Activated naive CD4-positive, alpha-beta T cell treated with Interleukin-2 at 50 U/mL for 16 hours (primary cell): ENCODE results near the gene NCAM2.

Experiments used
- DNase-seq: peaks from one replicate; pipeline ENCODE4 v3.0.0-alpha.2; 2020

The NCAM2 gene

DNA sequence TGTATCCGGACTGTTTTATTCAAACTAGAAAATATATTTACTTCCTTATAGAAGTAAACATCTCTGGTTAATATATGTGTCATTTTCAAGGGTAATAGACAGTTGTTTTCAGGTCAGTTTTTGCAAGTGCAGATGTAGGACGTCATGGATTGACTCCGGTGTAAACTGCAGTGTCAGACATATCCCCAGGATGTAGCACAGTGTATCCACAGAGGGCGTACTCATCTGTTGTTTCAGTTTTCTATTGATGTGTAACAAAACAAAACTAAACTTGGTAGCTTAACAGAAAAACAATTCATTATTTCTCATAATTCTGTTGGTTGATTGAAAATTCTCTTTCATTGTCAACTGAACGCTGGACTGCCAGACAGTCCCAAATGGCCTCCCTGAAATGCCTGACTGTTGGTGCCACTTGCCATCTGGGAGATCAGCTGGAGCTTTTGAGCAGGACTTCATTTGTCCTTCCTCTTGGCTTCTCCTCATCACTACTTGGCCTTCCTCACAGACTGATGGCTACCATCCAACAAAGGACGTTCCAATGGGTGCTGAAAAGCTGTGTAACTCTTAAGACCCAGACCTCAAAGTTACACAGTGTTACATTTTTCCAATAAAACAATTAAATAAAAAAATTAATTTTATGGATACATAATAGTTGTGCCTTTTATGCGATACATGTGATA is 181.6 kb downstream of the NCAM2 start:
- DNase-seq, result no peak

DNA sequence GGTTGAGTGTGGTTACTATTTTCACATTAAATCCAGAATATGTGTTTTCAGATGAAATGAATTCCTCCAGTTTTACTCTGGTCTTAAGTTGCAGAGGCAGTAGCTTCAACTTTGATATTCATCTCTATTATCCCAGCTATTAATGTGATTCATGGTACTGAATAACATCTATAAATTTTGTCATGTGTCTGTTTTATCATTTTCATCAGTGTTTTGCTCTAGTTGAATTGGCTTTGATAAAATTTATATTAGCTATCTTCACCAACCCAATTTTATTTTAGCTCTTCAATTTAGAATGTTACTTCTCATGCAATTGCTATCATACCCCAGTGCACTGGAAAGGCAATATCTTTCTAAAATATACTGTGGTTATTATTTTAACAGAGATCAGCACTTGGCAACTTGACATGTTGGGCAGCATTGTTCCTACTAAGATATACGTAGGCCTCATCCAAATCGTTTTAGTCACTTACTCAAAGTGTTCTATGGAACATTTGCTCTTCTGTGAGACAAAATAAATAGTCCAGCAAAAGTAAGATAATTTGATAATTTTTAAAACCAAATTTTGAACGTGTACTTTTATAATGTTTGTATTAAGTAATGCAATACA is 184.3 kb downstream of the NCAM2 start:
- DNase-seq, result no peak

DNA sequence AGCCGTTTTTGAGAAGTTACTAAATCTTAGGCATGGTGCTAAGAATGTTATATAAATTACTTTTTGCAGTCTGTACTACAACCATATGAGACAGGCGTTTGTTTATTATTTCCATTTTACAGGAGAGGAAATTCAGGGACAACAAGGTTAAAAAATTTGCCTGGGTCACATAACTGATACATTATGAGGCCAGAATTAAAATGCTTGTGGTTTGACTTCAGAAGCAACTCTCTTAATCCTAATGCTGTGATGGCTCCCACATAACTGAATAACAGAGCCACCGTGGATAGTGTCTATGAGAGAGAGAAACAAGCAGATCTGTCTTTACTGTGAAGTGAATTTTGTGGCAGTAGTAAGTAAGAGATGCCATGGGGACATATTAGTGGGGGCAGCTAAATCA is 184.9 kb downstream of the NCAM2 start:
- no peak for DNase-seq

DNA sequence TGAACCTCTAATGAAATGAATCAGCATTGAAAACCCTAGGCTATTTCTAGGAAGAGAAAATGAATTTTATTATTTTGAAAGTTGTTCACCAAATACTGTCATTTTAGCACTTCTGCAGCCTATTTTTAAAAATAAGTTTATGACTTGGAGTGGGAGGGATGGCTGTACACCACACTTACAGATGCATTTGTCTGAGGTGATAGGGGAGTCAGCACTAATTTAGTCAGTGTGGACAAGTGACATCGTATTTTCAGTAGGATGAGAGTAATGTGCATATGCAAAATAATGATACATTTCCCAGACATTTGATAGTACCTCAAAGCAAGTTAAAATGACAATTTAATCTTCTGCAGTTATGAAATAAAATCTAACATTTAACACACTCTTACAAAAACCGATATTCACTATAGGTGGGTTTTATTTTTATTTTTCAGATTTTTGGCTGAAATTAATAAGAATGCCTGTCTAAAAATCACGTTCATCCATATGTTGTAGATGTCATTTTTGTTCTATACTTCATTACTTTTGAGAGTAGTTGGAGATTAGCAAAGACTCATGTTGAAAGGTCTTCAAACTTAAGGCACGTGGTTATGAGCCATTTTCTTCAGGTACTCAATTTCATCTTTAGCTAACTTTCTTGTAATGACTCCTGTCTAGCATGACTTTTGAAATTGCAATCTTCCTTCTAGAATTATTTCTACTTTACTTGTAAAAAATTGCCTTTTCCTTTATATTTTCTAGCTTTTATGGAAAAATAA is 186.7 kb downstream of the NCAM2 start:
- DNase-seq, result no peak

DNA sequence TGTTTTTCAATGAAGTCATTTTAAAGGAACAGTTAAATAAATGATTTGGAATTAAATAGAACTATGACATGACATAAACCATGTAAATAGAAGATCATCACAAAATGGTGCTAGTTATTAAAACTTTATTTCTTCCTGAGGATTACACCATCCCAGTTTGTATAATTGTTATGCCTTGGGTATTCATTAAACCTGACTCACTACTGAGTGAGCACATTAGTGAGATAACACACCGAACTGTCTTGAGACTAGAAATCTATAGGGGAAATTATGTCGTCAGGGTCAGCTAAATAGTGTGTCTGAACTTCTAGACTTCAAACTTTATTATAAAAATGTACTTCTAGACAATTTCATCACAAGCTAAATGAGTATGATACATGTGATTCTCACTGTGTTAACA is 189.4 kb downstream of the NCAM2 start:
- no peak for DNase-seq

DNA sequence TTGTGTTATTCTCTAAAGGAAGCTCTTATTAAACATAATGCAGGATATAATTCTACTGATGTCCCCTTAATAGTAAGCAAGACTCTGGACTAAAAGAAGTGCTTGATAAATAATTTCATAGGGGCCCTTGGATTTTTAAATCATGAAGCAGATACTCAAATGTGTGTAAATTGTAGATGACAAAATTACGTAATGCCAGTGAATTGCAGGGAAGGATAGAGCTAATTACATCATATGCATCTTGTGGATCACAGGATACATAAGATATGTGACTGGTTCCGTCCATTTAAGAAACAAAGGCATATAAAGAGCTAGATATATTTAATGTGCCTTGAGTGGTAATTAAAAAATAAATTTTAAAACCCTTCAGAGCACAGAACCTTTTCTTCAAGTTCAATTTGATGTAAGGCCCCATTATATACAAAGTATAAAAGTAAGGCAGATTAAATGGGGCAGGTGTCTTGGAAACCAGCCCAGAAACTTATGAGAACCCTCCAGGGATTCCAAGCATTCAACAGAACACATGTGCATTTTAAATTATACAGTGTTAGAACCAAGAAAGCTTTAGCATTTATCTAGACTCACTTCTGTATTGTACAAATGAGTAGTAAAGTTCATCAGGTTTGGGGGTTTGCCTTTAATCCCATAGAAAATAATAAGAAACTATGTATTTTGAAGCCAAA is 190.4 kb downstream of the NCAM2 start:
- no peak for DNase-seq

DNA sequence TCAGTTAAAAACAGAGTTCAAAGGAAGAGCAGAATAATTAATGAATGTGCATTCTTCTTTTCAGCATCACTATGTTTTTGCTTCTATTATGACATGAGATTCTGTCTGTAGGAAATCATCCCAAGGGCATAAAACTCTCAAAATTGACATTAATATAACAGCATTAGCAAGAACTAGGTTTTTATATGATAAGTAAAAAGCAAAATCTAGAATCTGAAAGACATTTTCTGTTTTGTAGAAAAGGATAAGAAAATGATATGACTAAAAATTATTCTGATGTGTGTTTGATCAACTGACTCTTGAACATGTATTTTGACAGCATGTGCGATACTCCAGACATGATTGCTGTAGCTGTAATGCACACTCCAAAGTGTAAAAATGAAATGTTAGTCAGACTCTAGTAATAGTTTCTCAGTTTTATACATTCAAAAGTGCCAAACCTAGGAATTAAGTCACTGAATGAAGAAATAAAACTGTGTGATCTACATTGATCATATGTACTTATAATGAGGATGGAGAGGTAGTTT is 197.3 kb downstream of the NCAM2 start:
- DNase-seq, result no peak

DNA sequence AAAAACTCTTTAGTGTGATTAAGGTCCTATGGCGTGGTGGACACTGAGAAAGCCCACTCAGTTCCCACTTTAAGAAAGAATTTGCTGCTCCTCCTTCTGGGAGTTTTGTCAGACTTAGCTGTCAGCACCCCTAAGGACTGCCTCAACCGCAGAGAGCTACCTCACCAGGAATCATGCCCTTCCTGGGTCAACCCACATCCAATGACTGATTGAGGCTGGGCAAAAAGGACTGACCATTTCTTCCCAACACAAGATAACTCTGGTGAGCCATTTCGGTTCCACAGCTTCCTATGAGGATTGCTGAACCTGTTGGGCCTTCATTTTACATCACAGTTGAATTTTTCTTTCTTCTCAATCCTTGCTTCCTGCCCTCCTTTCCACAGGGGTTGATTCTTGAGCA is 197.9 kb downstream of the NCAM2 start:
- DNase-seq, result no peak

DNA sequence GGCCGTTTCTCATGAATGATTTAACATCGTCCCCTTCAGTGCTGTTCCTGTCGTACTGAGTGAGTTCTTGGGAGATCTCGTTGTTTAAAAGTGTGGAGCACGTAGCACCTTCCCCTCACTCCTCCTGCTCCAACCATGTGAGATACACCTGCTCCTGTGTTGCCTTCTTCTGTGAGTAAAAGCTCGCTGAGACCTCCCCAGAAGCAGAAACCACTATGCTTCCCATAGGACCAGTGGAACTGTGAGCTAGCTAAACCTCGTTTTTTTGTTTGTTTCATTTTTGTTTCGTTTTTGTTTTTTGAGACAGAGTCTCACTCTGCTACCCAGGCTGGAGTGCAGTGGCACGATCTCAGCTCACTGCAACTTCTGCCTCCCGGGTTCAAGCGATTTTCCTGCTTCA is 198.6 kb downstream of the NCAM2 start:
- DNase-seq, result no peak

DNA sequence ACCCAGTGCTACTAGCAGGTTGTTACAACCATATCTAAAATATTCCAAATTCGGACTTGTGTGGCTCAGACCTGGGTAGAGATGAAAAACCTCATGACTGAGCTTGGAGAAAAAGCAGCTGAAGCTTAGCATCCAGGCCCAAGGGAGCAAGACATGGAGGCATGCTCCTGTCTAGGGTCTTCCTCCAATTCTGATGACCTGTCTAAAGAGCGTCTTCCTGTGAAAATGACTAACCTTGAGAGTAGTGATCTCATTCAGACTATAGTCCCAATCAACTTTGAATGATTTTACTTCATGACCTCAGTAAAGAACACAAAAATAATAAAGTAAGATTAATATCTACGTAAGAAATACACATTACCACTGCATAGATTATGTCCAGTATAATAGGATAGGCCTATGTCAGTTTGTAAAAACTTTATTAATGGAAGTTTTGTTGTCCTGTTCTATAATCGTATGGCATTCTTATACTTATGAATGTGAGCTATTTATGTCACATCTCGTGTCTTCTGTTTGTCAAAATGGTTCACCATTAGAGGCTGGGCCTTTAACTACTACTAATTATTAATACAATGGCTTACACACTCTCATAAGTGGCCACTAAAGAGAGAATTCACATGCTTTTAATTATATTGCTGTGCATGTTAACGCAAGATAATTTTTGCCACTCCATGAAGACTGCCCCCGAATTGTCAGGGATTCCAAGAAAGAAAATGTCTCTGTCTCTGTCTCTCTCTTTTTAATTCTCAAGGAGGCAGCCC is 201.3 kb downstream of the NCAM2 start:
- no peak for DNase-seq

DNA sequence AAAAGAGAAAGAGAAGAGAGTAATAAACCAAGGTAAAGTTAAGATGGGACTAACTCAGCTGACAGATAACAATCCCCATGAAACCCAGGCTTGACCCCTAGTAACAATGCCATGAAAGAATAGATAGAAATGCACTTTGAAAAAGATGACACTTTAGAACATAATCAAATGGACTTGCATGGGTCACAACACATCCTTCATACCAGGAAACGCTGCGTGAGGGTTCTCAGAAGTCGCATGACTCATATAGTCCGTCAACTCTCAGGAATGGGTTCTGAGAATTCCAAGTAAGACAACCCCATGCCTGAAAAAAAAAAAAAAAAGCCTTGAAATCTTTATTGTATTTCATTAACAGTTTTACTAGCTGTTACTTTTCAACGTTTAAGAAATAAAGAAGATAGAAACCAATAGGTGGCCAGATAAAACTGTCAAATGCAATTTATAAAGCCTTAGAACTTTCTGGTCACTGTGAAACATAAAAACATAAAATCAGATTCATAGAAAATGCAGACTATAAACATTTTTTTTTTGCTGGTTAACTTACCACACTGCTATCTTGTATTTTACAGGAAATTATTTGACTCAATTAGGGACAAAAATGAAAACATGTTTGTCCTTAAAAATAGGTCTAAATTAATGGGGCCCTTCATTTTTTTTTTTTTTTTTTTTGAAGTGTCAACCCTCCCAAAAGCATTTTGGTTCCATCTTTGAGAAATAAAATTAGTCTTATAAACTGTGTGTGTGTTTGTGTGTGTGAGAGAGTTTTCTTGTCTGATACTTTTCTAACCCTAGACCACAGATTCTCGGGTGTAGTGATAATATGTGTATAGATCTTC is 202.1 kb downstream of the NCAM2 start:
- DNase-seq, result peak; percentile 19

DNA sequence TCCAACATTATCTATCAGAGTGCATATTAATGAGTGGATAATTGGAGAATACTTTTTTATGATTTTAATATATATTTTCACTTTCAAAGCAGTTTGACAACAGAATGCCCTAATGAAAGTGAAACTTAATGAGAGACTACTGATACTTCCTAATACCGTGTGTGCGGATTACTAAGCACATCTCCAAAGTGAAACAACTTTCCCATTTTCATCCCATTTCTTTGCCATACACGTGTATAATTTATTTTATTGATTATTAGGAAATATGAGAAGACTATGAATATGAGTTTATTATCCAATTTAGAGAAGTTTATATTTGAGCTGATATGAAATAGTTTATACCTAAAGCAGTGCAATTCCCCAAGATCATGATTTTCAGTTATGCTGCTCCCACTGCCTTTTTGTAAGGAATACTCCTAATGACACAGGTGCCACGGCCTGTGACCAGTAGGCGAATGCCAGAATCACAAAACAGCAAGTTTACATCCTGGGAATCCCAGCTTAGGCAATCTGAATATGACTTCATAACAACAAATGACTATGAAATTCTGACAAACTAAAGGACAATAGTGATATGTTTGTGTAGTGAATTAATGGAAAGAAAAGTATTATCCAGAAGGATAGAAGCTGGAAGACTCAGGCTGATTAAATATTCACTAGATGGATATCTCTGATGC is 202.9 kb downstream of the NCAM2 start:
- no peak for DNase-seq

DNA sequence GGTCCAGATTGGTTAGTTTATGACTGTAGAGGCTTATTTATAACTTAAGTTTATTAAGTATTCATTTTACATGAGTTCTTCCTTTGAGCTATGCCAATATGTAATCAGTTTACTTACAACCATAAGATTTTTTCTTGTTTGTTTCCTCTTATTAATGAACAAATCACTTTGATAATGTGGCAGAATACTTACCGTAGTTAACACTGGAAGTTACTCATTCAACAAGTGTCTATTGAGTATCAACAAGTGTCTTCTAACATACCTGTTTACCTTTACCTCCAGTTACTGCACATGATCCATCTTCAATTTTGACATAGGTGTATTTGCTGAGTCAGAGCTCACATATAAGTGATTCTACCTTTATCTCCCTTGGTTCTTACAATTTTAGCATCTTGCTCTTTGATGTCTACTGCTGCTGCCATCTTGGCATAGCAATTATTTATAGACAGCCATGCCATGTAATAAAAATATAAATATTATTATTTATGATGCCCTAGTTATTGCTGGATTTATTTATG is 205.7 kb downstream of the NCAM2 start:
- no peak for DNase-seq

DNA sequence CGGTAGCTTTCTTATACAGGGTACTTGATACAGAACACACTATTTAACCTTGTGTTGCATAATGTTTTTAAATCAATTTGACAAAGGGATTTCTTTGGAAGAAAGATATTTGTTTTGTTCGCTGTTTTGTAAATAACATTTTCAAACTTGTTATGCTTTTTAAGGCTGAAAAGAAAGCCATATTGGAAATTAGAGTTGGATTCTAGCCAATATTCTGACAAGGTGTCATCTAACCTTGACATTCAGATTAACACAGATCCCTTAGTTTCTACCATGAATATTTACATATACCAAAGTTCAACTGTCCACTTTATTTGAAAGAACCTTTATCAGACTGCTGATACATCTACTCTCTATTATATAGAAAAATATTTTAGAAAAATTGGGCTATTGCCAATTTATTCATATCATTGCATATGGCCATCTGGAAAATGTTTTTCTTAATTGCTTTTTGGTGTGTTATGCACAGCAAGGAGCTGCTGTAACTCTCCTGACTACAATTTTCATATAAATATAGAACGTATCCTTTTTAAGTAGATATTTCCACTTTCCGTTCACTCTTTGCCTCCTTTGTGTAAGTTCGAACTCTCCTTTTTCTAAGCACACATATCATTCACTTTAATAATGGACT is 206.3 kb downstream of the NCAM2 start:
- no peak for DNase-seq

DNA sequence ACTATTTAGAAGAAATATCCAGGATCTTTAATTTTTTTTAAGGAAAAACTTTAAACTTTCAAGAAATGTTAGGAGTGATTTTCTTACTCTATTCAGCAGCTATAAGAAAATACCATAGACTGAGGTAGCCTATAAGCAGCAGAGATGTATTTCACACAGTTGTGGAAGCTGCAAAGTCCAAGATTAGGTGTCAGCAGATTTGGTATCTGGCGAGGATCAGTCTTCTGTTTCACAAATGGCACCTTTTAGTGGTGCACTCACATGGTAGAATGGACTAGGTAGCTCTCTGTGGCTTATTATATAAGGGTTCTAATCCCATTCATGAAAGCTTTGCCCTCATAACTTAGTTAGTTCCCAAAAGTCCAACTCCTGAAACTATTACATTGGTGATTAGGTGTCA is 207.4 kb downstream of the NCAM2 start:
- DNase-seq, result no peak

DNA sequence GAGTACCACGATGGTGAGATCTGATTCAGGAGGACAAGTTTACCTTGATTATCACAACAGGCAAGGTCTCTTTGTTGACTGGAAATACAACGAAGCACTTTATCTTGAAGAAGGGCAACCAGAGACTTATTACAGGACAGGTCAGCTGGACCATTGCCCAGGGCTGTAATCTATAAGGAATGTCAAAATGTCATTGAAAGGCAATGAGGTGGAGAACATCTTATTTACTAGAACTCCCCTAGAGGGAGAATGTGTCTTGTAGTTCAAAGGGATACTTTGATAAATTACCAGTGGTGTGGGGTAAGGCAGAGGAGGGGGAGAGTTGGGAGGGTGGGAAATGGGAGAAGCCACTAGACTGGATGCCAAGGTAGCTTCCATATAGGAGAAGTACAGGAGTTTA is 212.3 kb downstream of the NCAM2 start:
- no peak for DNase-seq

DNA sequence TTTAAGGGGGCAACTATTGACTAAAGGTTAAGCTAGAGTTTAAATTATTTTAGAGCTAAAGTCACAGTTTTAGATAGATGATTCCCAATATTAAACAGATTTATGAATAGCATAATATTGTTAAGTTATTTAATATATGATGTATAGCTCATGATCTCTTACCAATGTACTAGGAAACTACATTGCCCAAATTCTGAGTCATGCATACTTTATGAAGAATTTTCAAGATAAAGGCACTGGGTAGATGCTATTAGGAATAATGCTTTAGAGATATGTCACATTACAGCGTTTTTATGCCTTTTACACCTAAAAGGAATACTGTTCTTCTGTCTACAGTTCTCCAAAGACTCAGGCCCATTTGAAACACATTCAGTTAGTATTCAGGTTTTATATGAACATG is 215.1 kb downstream of the NCAM2 start:
- DNase-seq, result no peak

DNA sequence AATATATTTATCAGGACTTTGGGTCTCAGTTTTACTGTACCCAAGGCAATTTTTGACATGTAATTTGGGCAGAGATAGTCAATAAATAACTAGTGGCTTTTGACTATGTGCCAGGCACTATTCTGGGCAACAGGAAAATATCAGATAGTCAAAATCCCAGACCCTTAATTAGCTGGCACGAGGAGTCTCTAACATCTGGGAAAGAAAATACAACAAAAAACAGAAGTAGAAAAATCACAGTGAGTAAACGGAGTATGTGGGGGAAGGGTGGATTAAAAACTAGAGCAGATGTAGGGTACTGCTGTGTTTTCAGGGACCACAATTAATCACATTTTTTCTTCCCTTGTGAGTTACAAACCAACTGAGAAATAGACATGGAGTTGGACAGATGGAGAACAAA is 217.8 kb downstream of the NCAM2 start:
- no peak for DNase-seq

DNA sequence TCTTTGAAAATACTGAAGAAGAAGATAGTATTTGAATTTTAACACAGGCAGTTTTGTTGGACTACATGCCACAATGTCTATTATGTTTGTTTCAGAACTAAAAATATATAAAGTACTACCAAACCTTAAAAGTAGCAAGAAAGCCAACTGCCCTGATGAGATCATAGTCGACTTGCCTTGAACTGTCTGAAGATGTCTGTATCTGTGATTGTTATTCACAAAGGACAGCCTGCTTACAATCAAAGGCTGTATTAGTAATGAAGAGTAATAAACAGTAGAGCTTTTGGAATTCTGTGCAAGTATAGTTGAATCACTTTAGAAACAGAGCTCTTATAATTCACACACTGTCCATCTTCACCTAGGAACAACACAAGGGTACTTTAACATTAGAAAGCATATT is 228.3 kb downstream of the NCAM2 start:
- DNase-seq, result no peak

DNA sequence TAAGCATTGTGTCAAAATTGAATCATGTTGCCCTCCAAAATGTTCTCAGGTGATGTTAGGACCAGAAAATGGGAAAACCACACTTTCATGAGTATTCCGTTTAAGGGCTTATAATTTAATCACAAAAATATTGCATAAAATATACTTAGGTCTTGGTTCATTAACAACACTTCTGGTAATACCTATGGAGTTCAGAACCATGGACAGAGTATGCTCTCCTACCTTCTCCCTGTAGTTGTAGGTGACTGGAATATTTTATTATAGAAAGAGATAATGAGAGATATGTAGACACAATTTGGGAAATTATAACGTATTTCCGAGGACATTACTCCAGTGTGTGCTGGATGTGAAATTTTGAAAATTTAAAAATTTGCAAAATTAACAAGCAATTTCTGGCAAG is 232.5 kb downstream of the NCAM2 start:
- no peak for DNase-seq
